ENCODE data around the gene SUN2. TPM values are rescaled to one million over a fixed set of nuclear protein-coding genes. Genes with fewer than 3 reads are reported as not detected.

Gene SUN2
- total RNA-seq, 4 donors from 2014 or later, result 94.2 to 307 (median 191) TPM

DNA sequence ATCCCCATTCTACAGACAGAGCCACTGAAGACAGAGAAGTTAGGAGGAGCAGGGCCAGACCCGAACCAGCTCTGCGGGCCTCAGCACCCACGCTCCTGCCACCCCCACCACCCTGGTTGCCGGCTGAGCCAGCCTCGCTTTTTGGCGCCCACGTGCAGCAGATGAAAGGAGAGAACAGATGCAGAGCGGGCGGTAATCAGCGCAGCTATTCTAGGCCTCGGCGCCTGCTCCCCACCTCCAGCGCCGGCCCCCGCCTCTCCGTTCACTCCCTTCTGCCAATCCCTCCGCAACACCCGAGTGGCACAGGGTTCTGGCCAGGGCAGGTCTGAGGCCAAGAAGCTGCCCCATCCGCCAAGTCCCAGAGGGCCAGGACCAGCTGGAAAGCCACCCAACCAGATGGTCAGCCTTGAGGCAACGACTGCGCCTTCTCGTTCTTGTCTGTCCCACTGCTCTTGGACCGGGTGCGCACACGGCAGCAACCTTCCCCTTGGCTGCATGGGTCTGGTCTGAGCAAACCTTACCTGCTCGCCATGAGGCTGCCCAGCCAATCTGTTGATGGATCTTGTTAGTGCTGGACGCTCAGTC, 21.4 kb upstream of the SUN2 start:
- H3K36me3 ChIP-seq, result peaks cover 0 to 41% (median 4%) of the 10 kb centered on the region in 3 donors
- 89 to 100% methylated on average over 1 to 13 of the region's 27 CpGs for WGBS, 2 donors
- H3K4me1 ChIP-seq, result peaks cover 0 to 24% (median 7%) of the 10 kb centered on the region in 3 donors
- no peak for DNase-seq
- H3K27me3 ChIP-seq, result no peaks in the 10 kb centered on the region
- TF ChIP-seq CTCF (IDR thresholded peaks at IDR 0.05), result no peak
- no peak for TF ChIP-seq POLR2A (IDR thresholded peaks at IDR 0.05)
- H3K9me3 ChIP-seq, result no peaks in the 10 kb centered on the region
- intact Hi-C loops (cut with DNase I), result no loop called here
- H3K27ac ChIP-seq, result no peak overlapping the region
- H3K4me3 ChIP-seq, result no peak overlapping the region

DNA sequence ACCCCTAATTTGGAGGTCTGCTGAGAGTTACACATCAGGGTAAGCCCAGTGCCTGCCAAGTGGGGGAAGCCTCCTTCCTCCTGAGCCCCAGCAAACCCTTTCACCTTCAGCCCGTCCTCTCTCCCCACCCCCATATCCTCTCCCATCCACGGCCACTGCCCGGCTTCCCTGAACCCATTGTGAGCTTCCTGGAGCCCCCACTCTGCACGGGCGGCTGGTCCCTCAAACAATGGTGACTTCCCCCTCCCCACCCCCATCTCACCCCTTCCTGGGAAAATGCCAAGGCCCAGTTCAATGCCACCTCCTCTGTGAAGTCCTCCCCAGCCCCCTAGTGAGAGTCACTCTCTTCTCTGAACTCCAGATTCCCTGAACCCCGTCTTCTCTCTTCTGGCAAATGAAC, 20.3 kb upstream of the SUN2 start:
- Histone ChIP-seq H3K27ac (no peak overlapping the region), H3K36me3 (peaks cover 0 to 31% (median 4%) of the 10 kb centered on the region in 3 donors), H3K4me1 (peaks cover 0 to 24% (median 7%) of the 10 kb centered on the region in 3 donors), H3K27me3 (no peaks in the 10 kb centered on the region), H3K9me3 (no peaks in the 10 kb centered on the region), H3K4me3 (no peak overlapping the region)
- intact Hi-C loops (cut with DNase I), result no loop called here
- WGBS, 2 donors, result 68 to 83% methylated on average over 2 to 4 of the region's 6 CpGs
- DNase-seq, result no peak
- no peak for TF ChIP-seq CTCF (IDR thresholded peaks at IDR 0.05)
- TF ChIP-seq POLR2A (IDR thresholded peaks at IDR 0.05), result no peak

DNA sequence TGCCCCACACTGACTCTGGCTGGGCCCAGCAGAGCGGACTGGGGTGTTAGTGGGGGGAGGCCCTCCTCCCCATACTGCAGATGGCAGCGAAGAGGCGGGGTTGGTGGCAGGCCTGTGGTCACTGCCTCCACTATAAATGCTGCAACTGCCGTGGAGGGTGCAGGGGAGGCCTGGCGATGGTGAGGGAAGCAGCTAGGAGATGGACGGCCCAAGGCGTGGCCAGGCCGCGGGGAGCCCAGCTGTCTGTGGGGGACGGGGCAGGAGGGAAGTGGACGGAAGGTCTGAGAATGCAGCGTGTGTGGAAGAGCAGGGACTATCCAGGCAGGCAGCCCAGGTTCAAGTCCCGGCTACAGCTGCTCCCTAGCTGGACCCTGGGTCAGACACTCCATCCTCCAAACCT, 19.9 kb upstream of the SUN2 start:
- no peak overlapping the region for H3K4me3 ChIP-seq
- H3K27ac ChIP-seq, result no peak overlapping the region
- no peaks in the 10 kb centered on the region for H3K27me3 ChIP-seq
- no peak for TF ChIP-seq CTCF (IDR thresholded peaks at IDR 0.05)
- no peak for TF ChIP-seq POLR2A (IDR thresholded peaks at IDR 0.05)
- intact Hi-C loops (cut with DNase I), result no loop called here
- no peak for DNase-seq
- peaks cover 0 to 26% (median 2%) of the 10 kb centered on the region in 3 donors for H3K36me3 ChIP-seq
- no peaks in the 10 kb centered on the region for H3K9me3 ChIP-seq
- H3K4me1 ChIP-seq, result peaks cover 0 to 24% (median 7%) of the 10 kb centered on the region in 3 donors
- WGBS, 2 donors, result 60 to 73% methylated on average over 2 to 4 of the region's 13 CpGs

DNA sequence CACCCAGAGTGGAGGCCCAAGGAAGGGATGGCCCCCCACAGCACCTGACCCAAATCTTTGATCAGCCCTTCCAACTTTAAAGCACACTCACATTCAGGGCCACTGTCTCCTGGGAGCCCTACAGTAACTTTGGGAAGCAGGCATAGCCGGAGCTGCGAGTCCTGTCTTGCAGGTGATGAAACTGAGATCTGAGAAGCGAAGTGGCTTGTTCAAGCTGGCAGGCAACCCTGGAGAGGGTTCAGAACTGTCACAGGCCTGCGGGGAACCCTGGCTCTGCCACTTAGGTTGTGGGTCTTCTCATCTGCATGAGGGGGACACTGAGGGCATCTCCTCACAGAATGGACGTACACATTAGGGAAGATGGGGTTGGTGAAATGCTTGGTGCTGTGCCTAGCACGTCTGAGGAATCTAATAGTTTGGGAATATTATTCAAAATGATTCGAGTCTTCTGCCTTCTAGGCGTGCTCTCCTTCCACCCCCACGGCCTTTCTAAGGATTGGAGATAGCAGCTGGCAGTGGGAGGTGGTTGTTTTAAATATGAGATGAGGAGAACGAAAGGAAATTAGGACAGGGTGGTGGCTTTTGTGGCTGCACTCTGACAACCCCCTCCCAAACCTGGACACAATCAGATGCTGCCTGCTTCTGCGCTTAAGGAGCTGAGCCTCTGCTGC, 18.8 kb upstream of the SUN2 start:
- peaks cover 0 to 24% (median 7%) of the 10 kb centered on the region in 3 donors for H3K4me1 ChIP-seq
- H3K36me3 ChIP-seq, result peaks cover 0 to 16% (median 0%) of the 10 kb centered on the region in 3 donors
- TF ChIP-seq CTCF (IDR thresholded peaks at IDR 0.05) (no peak), POLR2A (IDR thresholded peaks at IDR 0.05) (no peak)
- 35 to 48% methylated on average over 7 to 10 of the region's 11 CpGs for WGBS, 2 donors
- no peak overlapping the region for H3K27ac ChIP-seq
- no peak overlapping the region for H3K4me3 ChIP-seq
- intact Hi-C loops (cut with DNase I), result no loop called here
- no peak for DNase-seq
- H3K27me3 ChIP-seq, result no peaks in the 10 kb centered on the region
- H3K9me3 ChIP-seq, result no peaks in the 10 kb centered on the region

GRCh38 chr22:38773363-38773946, 17.7 kb upstream of the SUN2 start:
- Histone ChIP-seq H3K27me3 (no peaks in the 10 kb centered on the region), H3K27ac (no peak overlapping the region), H3K4me1 (peaks cover 0 to 24% (median 7%) of the 10 kb centered on the region in 3 donors), H3K4me3 (no peak overlapping the region), H3K36me3 (peaks cover 0 to 5% (median 0%) of the 10 kb centered on the region in 3 donors), H3K9me3 (no peaks in the 10 kb centered on the region)
- DNase-seq, result no peak
- TF ChIP-seq POLR2A (IDR thresholded peaks at IDR 0.05) (no peak), CTCF (IDR thresholded peaks at IDR 0.05) (no peak)
- 87 to 93% methylated on average over 4 of the region's 4 CpGs for WGBS, 2 donors
- intact Hi-C loops (cut with DNase I), result no loop called here

Measured in esophagus squamous epithelium (tissue), 5 donors.